GF-D8 (cell line): ENCODE data around the gene POLR3A.

ENCODE experiments used
- DNase-seq: peaks from one replicate; lab custom pipeline; 2025; lab: John Stamatoyannopoulos, UW

POLR3A gene

GRCh38 chr10:78046711-78047269 is 17.5 kb upstream of the POLR3A start:
- no peak for DNase-seq

GRCh38 chr10:78045856-78046255 is 16.5 kb upstream of the POLR3A start:
- no peak for DNase-seq

- no peak for DNase-seq
These were observed 15.9 kb upstream of the POLR3A start for GRCh38 chr10:78045237-78045636.

GRCh38 chr10:78044699-78045098 is 15.4 kb upstream of the POLR3A start:
- DNase-seq: no peak

GRCh38 chr10:78044179-78044578 is 14.9 kb upstream of the POLR3A start:
- no peak for DNase-seq

- no peak for DNase-seq
These were observed 13.4 kb upstream of the POLR3A start for GRCh38 chr10:78042752-78043104.

GRCh38 chr10:78042058-78042751 is 12.9 kb upstream of the POLR3A start:
- DNase-seq: no peak

- no peak for DNase-seq
These were observed 12.1 kb upstream of the POLR3A start for GRCh38 chr10:78041170-78042057.

- no peak for DNase-seq
These were observed 10.4 kb upstream of the POLR3A start for GRCh38 chr10:78039743-78040142.

- no peak for DNase-seq
These were observed 9.7 kb upstream of the POLR3A start for GRCh38 chr10:78038791-78039547.

- DNase-seq: no peak
These were observed 8.8 kb upstream of the POLR3A start for GRCh38 chr10:78038105-78038504.

- no peak for DNase-seq
These were observed 6.7 kb upstream of the POLR3A start for GRCh38 chr10:78035933-78036583.

GRCh38 chr10:78035437-78035836 is 6.1 kb upstream of the POLR3A start:
- DNase-seq: no peak

- no peak for DNase-seq
These were observed 5.7 kb upstream of the POLR3A start for GRCh38 chr10:78035025-78035424.

- DNase-seq: peak; percentile 94
These were observed 4.5 kb upstream of the POLR3A start, which contains the start of gene RPS24 for GRCh38 chr10:78033637-78034470. RPS24 (plus strand) TSS chr10:78033863; CDS start chr10:78033902, 39 bp downstream.

GRCh38 chr10:78033387-78033636 is 4.0 kb upstream of the POLR3A start:
- no peak for DNase-seq

GRCh38 chr10:78028438-78029268 is 662 bp downstream of the POLR3A start:
- no peak for DNase-seq

- no peak for DNase-seq
These were observed 3.5 kb downstream of the POLR3A start for GRCh38 chr10:78025685-78026364.

- no peak for DNase-seq
These were observed 5.6 kb downstream of the POLR3A start for GRCh38 chr10:78023741-78024140.

GRCh38 chr10:78021201-78021600 is 8.1 kb downstream of the POLR3A start:
- DNase-seq: no peak
